Measurements from ENCODE around the gene FBXL17.

- no peak for TF ChIP-seq CTCF (IDR thresholded peaks at IDR 0.05)
- TF ChIP-seq EP300 (IDR thresholded peaks at IDR 0.05) = no peak
- TF ChIP-seq POLR2AphosphoS5 (IDR thresholded peaks at IDR 0.05) = no peak
Measured at GRCh38 chr5:108003178-108003577, 378.7 kb downstream of the FBXL17 start.
